HepG2 (cell line): ENCODE results near the gene PPM1G. TPM values are rescaled to one million over a fixed set of nuclear protein-coding genes. Genes with fewer than 3 reads are reported as not detected.
A peak's percentile ranks its signal among the peaks of the same experiment; 100 is the strongest.

Experiments used
- AGO2 ChIP-seq: fragments of 200-400 bp; formaldehyde crosslinking; optimal IDR thresholded peaks from 2 replicates; pipeline ENCODE3; 2017; ENCODE audit warnings: mild to moderate bottlenecking, low read depth, low read length, moderate library complexity
- AKNA ChIP-seq: sonication (generic); formaldehyde crosslinking; IDR thresholded peaks from 2 replicates; pipeline ENCODE4 v1.4.0; 2020; ENCODE audit warnings: missing genetic modification reagents, borderline replicate concordance
- ARID2 ChIP-seq: sonication (generic); formaldehyde crosslinking; IDR thresholded peaks from 2 replicates; pipeline ENCODE4 v1.8.1; 2022; ENCODE audit warnings: mild to moderate bottlenecking, missing genetic modification reagents, borderline replicate concordance
- ASH2L ChIP-seq: fragments of 300-600, 200-600 bp; sonication (generic); IDR thresholded peaks from 2 replicates; pipeline ENCODE4 v1.7.0; 2017; ENCODE audit warnings: low read depth, mild to moderate bottlenecking, moderate library complexity, mixed read lengths, low read length; ENCODE audit not compliant: insufficient read length
- ATF7 ChIP-seq, 2 experiments: fragments of 450-650 bp in 1 of 2; sonication (generic) in 1 of 2; formaldehyde crosslinking in 1 of 2; IDR thresholded peaks; 2 replicates each; pipeline versions ENCODE4 v1.4.0 to v1.6.1; 2016 to 2020; ENCODE audit warnings: antibody characterized with exemption in 1 of 2, mild to moderate bottlenecking in 1 of 2, missing genetic modification reagents in 1 of 2
- CC2D1A ChIP-seq: sonication (generic); formaldehyde crosslinking; IDR thresholded peaks from 2 replicates; pipeline ENCODE4 v1.8.1; 2023; ENCODE audit warnings: mild to moderate bottlenecking, missing genetic modification reagents
- DMAP1 ChIP-seq: IDR thresholded peaks from 2 replicates; pipeline ENCODE4 v1.6.1; 2016
- MEF2D ChIP-seq: sonication (generic); formaldehyde crosslinking; IDR thresholded peaks from 2 replicates; pipeline ENCODE4 v1.5.1; 2020; ENCODE audit warnings: mild to moderate bottlenecking, missing genetic modification reagents
- MXI1 ChIP-seq: IDR thresholded peaks from 3 replicates; pipeline ENCODE4 v1.6.1; 2012; ENCODE audit warnings: low read depth, low read length, inconsistent platforms, borderline replicate concordance
- NKX3-1 ChIP-seq: sonication (generic); formaldehyde crosslinking; IDR thresholded peaks from 2 replicates; pipeline ENCODE4 v1.5.0; 2020; ENCODE audit warnings: missing genetic modification reagents
- PHF8 ChIP-seq: sonication (generic); formaldehyde crosslinking; IDR thresholded peaks from 2 replicates; pipeline ENCODE4 v1.5.0; 2020; ENCODE audit warnings: missing genetic modification reagents
- POGZ ChIP-seq: sonication (generic); formaldehyde crosslinking; IDR thresholded peaks from 2 replicates; pipeline ENCODE4 v1.4.0; 2020; ENCODE audit warnings: mild to moderate bottlenecking, missing genetic modification reagents
- RBFOX2 ChIP-seq: fragments of 200-400 bp; formaldehyde crosslinking; IDR thresholded peaks from 2 replicates; pipeline ENCODE4 v1.6.1; 2017; ENCODE audit warnings: low read depth, mild to moderate bottlenecking, low read length
- SMYD3 ChIP-seq: sonication (generic); formaldehyde crosslinking; IDR thresholded peaks from 2 replicates; pipeline ENCODE4 v1.8.1; 2023; ENCODE audit warnings: mild to moderate bottlenecking, missing genetic modification reagents
- STAT6 ChIP-seq: sonication (generic); formaldehyde crosslinking; IDR thresholded peaks from 2 replicates; pipeline ENCODE4 v1.4.0; 2020; ENCODE audit warnings: missing genetic modification reagents, mild to moderate bottlenecking, borderline replicate concordance
- TAF1 ChIP-seq: sonication (generic); formaldehyde crosslinking; IDR thresholded peaks from 2 replicates; pipeline ENCODE4 v1.4.0; 2020; ENCODE audit warnings: missing genetic modification reagents
- YY1 ChIP-seq: IDR thresholded peaks from 2 replicates; pipeline ENCODE4 v1.6.1; 2011; ENCODE audit warnings: low read length, low read depth, moderate library complexity, mild to moderate bottlenecking; ENCODE audit not compliant: insufficient read depth, insufficient replicate concordance
- ZBTB1 ChIP-seq: sonication (generic); formaldehyde crosslinking; IDR thresholded peaks from 2 replicates; pipeline ENCODE4 v1.4.0; 2020; ENCODE audit warnings: missing genetic modification reagents, borderline replicate concordance
- ZBTB42 ChIP-seq: sonication (generic); formaldehyde crosslinking; IDR thresholded peaks from 2 replicates; pipeline ENCODE4 v1.5.0; 2020; ENCODE audit warnings: mild to moderate bottlenecking, missing genetic modification reagents
- ZMYM3 ChIP-seq: sonication (generic); formaldehyde crosslinking; IDR thresholded peaks from 2 replicates; pipeline ENCODE4 v1.5.1; 2020; ENCODE audit warnings: mild to moderate bottlenecking, missing genetic modification reagents
- ZNF367 ChIP-seq: sonication (generic); formaldehyde crosslinking; IDR thresholded peaks from 2 replicates; pipeline ENCODE4 v1.4.0; 2020; ENCODE audit warnings: missing genetic modification reagents, borderline replicate concordance
- polyA plus RNA-seq, 8 experiments: library from polyadenylated mRNA; depleted of rRNA in 3 of 8; stranded (reverse) in 7 of 8; unstranded in 1 of 8; fragments of >200 nt; fragmentation: Illumina TruSeq in 4 of 8; extraction: Trizol in 4 of 8; gene quantifications; 2 replicates each; pipeline versions ENCODE4 v1.2.1 to v1.2.3, GENCODE V29; 2011 to 2016; ENCODE audit warnings: low read depth in 4 of 8, missing spikeins in 1 of 8, mixed read lengths in 1 of 8; ENCODE audit not compliant: insufficient read depth in 1 of 8
- total RNA-seq, 5 experiments: library from RNA; depleted of rRNA; stranded (reverse); fragments of >200 nt; fragmentation: Illumina TruSeq; extraction: Trizol; gene quantifications; 2 replicates each; pipeline ENCODE4 v1.2.3, GENCODE V29; 2016; ENCODE audit warnings: low read depth in 1 of 5

Gene PPM1G
- total and polyA plus RNA-seq, 2 of the 13 experiments (the other 11 are each of a cell fraction or from before 2014, with no cell fraction given): 58.2 to 213 TPM

GRCh38 chr2:27356382-27357181, 52.8 kb downstream of the PPM1G start, which contains the start of gene GTF3C2 (continued):
- TF ChIP-seq ZNF367 (no peak; the same call in 1 of the 2 replicates), PHF8 (peak; percentile 76), AKNA (CRISPR knock-in tag) (no peak), YY1 (peak; percentile 96), ATF7 (IDR thresholded peaks at IDR 0.05) (peak; percentile 61), ATF7 (CRISPR knock-in tag; IDR thresholded peaks at IDR 0.05) (no peak), CC2D1A (CRISPR knock-in tag) (0 out of 2 replicates have a peak, but pooled peaks have one; percentile 55), RBFOX2 (peak; percentile 94), AGO2 (peak; percentile 85), MEF2D (peak; percentile 54; the same call in 1 of the 2 replicates), ZBTB42 (0 out of 2 replicates have a peak, but pooled peaks have one; percentile 19), ZMYM3 (CRISPR knock-in tag) (peak; percentile 33), TAF1 (CRISPR knock-in tag) (peak; percentile 84), ARID2 (CRISPR knock-in tag) (peak; percentile 75; the same call in 1 of the 2 replicates), POGZ (CRISPR knock-in tag) (peak; percentile 71; the same call in 1 of the 2 replicates), ASH2L (peak; percentile 97), STAT6 (CRISPR knock-in tag) (peak; percentile 99; the same call in 1 of the 2 replicates), ZBTB1 (CRISPR knock-in tag) (peak; percentile 29; the same call in 1 of the 2 replicates), MXI1 (peak; percentile 97), DMAP1 (peak; percentile 96), NKX3-1 (CRISPR knock-in tag) (peak; percentile 89; the same call in 1 of the 2 replicates), SMYD3 (peak; percentile 79; the same call in 1 of the 2 replicates)
